C4-2B (cell line): ENCODE results near the gene ANXA3.

Source experiments
- CTCF ChIP-seq: fragments of 450-650 bp; conservative IDR thresholded peaks from 2 replicates; pipeline ENCODE4 v1.5.1; 2017; ENCODE audit warnings: mild to moderate bottlenecking
- ZFX ChIP-seq: fragments of 450-650 bp; IDR thresholded peaks from 2 replicates; pipeline ENCODE4 v1.6.1; 2017

GRCh38 chr4:78542373-78542772 is 9.2 kb upstream of the ANXA3 start:
- TF ChIP-seq CTCF, result no peak
- no peak for TF ChIP-seq ZFX
